Epithelial cell of proximal tubule (primary cell): ENCODE data around the gene MFSD12. TPM values are rescaled to one million over a fixed set of nuclear protein-coding genes. Genes with fewer than 3 reads are reported as not detected.
"Not testable (repeated sequence)": the region's sequence is repeated elsewhere in the genome, so short reads cannot be mapped to it uniquely, and the experiment has no call there.

Source experiments
- DNase-seq: peaks from one replicate; pipeline ENCODE4 v3.0.0-alpha.2; 2011; ENCODE audit warnings: low read depth
- H3K4me3 ChIP-seq: 2 replicates; pipeline ENCODE4 v1.5.1; 2011; ENCODE audit warnings: low read depth, mild to moderate bottlenecking, low read length
- total RNA-seq: library from RNA; depleted of rRNA; stranded (reverse); fragments of >200 nt; gene quantifications from 2 replicates; pipeline ENCODE4 v1.2.3, GENCODE V29; 2015
- TF ChIP-seq, protein P1 (sequence below): conservative IDR thresholded peaks from 2 replicates; pipeline ENCODE4 v1.5.1; 2012; ENCODE audit warnings: low read depth, mild to moderate bottlenecking, low read length

MFSD12 gene
- total RNA-seq, 1 donor from 2014 or later = 260 TPM

DNA sequence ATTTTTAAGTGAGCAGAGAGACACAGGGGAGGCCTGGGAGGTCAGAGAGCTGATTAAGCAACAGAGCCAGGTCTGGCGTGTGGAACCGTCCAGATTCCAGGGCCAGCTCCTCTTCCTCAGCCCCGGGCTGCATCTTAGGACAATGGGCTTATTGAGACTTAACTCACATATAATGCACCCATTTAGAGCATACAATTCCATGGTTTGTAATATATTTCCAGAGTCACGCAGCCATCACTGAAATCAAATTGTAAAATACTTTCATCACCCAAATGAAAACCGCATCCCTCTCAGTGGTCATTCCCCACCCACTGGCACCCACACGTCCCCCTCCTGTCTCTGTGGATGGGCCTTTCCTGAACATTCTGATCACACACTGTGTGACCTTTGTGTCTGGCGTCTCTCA lies 13.2 kb upstream of the MFSD12 start:
- no peak for DNase-seq
- TF ChIP-seq, protein P1, sequence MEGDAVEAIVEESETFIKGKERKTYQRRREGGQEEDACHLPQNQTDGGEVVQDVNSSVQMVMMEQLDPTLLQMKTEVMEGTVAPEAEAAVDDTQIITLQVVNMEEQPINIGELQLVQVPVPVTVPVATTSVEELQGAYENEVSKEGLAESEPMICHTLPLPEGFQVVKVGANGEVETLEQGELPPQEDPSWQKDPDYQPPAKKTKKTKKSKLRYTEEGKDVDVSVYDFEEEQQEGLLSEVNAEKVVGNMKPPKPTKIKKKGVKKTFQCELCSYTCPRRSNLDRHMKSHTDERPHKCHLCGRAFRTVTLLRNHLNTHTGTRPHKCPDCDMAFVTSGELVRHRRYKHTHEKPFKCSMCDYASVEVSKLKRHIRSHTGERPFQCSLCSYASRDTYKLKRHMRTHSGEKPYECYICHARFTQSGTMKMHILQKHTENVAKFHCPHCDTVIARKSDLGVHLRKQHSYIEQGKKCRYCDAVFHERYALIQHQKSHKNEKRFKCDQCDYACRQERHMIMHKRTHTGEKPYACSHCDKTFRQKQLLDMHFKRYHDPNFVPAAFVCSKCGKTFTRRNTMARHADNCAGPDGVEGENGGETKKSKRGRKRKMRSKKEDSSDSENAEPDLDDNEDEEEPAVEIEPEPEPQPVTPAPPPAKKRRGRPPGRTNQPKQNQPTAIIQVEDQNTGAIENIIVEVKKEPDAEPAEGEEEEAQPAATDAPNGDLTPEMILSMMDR = no peak
- no peak overlapping the region for H3K4me3 ChIP-seq

GRCh38 chr19:3570042-3570441 lies 12.7 kb upstream of the MFSD12 start:
- not testable (repeated sequence) for DNase-seq, H3K4me3 ChIP-seq

DNA sequence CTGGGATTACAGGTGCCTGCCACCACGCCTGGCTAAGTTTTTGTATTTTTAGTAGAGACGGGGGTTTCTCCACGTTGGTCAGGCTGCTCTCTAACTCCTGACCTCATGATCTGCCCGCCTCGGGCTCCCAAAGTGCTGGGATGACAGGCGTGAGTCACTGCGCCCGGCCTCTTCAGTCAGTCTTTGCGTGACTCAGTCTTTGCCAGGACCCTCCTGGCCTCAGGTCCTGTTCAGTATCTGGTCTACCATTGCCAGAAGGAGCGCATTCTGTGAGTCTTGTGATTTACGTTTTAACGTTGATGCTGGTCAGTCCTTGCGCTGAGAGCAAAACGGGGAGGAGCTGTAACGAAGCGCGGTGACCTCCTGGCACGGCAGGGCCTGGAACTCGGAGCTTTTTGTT lies 7.8 kb upstream of the MFSD12 start:
- TF ChIP-seq, protein P1 = no peak
- DNase-seq = no peak
- H3K4me3 ChIP-seq = no peak overlapping the region

GRCh38 chr19:3563709-3564524 lies 6.5 kb upstream of the MFSD12 start:
- TF ChIP-seq, protein P1 = no peak
- DNase-seq = no peak

DNA sequence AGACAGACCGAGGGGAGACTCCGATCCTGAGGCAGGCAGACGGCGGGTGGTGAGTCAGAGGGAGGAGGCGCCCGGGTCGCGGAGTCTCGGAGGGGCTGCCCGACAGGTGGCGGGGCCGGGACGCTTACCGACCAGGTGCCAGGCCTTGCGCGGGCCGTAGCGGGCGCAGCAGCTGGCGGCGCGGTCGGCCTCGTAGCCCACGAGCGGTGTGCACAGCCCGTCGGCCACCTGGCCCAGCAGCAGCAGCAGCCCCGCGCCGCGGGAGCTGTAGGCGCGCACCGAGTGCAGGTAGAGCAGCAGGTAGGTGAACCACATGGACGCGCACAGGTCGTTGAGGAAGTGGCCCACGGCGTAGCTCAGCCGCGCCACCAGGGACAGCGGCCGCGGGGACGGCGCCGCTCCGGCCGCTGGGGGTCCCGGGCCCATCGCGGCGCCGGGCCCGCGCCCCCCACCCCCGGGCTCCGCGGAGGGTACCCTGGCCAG lies 367 bp downstream of the MFSD12 start:
- peak overlapping the region; percentile 87 for H3K4me3 ChIP-seq
- DNase-seq = no peak
- TF ChIP-seq, protein P1 = no peak

More at GRCh38 chr19:3563709-3564524, 6.5 kb upstream of the MFSD12 start:
- no peak overlapping the region for H3K4me3 ChIP-seq

- no peak for DNase-seq
- H3K4me3 ChIP-seq = peak overlapping the region; percentile 87
- TF ChIP-seq, protein P1 = no peak
Observed at GRCh38 chr19:3556423-3556977, 886 bp downstream of the MFSD12 start.

DNA sequence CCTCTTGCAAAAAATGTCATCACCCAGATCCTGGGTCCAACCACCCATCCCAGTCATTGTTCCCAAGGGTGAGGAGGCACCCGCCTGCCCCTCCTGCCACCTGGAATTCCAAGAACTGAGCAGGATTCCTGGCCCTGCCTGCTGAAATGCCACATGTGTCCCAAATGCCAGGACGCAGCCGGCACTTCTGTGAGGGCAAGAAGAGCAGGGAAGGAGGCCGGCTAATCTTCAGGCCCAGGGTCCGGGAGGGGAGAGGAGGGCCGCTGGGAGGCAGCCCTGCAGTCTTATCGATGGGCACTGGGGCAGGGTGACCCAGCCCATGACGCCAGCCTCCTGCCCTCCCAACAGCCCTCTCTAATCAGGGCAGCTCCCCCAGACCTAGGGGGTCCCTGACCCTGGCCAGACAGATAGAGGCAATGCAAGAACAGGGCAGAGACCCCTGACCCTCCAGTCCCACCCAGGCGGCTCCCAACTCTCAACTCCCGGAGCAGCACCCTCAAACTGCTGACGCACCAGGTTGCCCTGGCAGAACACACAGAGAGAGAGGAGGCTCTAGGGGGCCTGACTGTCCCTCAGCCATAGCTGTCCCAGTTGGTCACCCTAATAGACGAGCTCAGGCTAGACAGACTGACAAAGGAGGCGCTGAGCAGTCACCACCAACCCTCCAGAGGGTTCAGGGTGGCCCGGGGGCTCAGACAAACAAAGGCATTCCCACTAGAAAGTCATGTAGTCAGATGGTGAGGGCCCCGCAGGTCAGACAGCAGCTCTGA lies 1.5 kb downstream of the MFSD12 start:
- peak overlapping the region; percentile 87 for H3K4me3 ChIP-seq
- DNase-seq = no peak
- TF ChIP-seq, protein P1 = no peak
